Renal cortical epithelial cell (primary cell): ENCODE data around the gene SNX12. TPM values are rescaled to one million over a fixed set of nuclear protein-coding genes. Genes with fewer than 3 reads are reported as not detected.
"Not testable (repeated sequence)": the region's sequence is repeated elsewhere in the genome, so short reads cannot be mapped to it uniquely, and the experiment has no call there.

Experiments used
- DNase-seq: peaks from one replicate; pipeline ENCODE4 v3.0.0-alpha.2; 2011; ENCODE audit warnings: low read depth
- total RNA-seq: library from RNA; depleted of rRNA; stranded (reverse); fragments of >200 nt; gene quantifications from 2 replicates; pipeline ENCODE4 v1.2.3, GENCODE V29; 2014

SNX12 gene
- total RNA-seq, 1 donor from 2014 or later, result 76.5 TPM

DNA sequence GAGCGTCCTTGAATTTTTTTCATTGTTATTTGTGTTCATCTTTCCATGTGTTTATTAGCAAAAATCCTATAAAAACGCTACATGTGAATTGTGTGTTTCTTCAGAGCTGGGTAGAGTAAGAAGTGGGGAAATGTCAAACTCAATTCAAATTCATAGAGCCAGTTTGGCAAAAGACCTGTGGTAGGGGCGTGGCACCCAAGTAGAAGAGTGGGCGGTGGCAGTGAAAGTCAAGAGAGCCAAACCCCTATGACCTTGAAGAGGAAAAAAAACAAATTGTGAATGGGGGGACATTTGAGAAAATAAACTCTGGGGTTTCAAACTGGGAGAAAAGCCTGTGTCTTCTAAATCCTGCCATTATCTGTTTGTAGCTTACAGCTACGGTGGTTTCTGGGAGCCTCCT is 23.1 kb upstream of the SNX12 start:
- no peak for DNase-seq

DNA sequence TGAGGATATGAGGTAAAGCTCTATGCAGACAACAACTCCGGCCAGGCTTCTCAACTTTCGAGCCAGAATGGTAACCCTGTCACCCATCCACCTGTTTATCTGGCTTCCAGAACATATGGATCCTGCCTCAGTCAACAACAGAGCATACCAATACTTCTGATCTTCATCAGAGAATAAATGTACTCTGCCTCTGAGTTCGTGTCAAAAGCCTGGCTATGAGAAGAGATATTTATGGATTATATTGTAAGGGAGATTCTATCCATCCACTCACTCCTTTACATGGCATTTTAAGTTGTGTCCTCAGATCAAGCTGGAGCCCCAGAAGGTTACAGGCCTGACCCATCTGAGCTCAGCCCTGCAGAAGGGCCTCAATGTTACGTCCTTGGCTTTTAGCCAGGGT is 17.8 kb upstream of the SNX12 start:
- DNase-seq, result no peak

DNA sequence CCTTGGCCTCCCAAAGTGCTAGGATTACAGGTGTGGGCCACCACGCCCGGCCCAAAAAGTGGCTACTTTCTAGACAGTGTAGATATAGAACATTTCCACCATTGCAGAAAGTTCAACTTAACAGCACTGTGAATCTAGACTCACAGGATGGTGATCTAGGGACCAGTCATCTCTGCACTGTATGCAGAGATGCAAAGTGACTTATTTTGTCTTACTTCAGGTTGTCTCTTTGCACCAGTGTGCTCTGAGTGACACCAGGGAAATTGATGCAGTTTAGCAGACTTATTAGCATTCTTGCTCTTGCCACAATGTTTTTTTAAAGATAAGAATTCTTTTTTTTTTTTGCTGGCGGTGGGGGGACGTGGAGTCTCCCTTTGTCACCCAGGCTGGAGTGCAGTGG is 14.7 kb upstream of the SNX12 start:
- DNase-seq, result no peak

GRCh38 chrX:71082124-71082647 is 14.1 kb upstream of the SNX12 start:
- no peak for DNase-seq

DNA sequence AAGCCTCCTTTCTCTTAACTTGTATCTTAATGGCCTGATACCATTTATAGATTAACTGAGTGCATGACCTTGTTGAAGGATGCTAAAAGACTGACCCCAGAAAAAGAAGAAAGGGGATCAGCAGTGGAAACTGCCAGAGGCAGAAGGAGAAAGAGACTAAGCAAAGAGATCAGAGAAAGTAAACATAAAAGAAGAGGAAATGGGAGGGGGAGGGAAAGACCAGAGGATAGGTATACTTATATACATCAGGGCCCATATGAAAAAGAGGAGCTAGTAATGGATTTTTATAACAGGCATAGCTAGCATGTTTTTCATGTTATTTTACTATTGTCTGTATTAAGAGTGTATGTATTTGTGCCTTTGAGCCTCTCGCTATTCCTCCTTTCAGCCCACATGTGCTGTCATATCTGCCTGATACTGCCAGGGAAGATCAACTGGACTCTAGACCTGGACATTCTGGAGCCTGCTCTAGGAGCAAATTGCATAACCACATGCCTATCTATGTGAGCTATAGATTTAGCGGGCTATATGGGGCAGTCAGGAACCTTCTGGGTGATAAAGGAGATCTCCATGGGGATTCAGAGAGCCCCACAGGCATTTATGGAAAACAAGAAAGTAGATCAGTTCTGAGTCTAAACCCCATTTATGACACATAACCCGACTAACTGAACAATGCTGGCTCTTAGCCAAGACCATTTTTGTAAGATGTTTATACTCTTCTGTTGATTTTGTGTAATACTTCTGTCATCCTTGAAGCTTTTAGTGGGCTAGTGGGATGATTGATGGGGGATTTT is 13.4 kb upstream of the SNX12 start:
- DNase-seq, result peak; percentile 6

- DNase-seq, result no peak
Observed at GRCh38 chrX:71070531-71070930, 2.4 kb upstream of the SNX12 start.

- peak; percentile 0 for DNase-seq
Observed at GRCh38 chrX:71067712-71068043, 456 bp downstream of the SNX12 start.

DNA sequence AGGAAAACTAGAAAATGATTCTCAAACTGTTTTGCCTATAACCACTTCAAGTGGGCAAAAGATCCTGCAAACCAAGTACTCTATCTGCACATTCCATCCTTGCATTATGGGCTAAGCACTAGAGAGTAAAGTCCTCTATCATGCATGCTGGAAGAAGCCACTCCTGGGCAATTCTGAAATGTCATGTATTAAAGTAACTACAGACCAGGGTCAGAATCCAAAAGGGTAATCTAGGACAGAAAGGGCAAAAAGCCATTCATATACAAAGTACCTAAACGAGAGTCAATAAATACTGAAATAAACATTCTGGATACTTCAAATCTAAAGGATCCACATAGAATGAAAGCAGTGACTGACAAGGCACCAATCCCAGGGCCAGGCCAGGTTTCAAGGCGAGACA is 1.0 kb downstream of the SNX12 start:
- DNase-seq, result no peak

- no peak for DNase-seq
Observed at GRCh38 chrX:71060127-71060526, 8.0 kb downstream of the SNX12 start.

GRCh38 chrX:71057848-71058530 is 10.1 kb downstream of the SNX12 start:
- DNase-seq, result no peak

- DNase-seq, result no peak
Observed at GRCh38 chrX:71056867-71057266, 11.3 kb downstream of the SNX12 start.

GRCh38 chrX:71053217-71053621 is 14.9 kb downstream of the SNX12 start:
- peak; percentile 9 for DNase-seq

- no peak for DNase-seq
Observed at GRCh38 chrX:71052721-71053120, 15.4 kb downstream of the SNX12 start.

DNA sequence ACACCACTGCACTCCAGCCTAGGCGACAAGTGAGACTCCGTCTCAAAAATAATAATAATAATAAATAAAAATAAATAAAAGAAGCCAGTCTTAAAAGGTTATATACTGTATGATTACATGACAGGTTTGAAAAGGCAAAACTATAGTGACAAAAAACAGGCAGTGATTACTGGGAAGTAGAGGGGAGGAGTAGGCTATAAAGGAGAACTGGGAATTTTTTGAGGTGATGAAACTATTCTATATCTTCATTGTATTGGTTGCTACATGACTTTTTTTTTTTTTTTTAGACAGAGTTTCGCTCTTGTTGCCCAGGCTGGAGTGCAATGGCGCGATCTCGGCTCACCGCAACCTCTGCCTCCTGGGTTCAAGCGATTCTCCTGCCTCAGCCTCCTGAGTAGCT is 20.2 kb downstream of the SNX12 start:
- not testable (repeated sequence) for DNase-seq

DNA sequence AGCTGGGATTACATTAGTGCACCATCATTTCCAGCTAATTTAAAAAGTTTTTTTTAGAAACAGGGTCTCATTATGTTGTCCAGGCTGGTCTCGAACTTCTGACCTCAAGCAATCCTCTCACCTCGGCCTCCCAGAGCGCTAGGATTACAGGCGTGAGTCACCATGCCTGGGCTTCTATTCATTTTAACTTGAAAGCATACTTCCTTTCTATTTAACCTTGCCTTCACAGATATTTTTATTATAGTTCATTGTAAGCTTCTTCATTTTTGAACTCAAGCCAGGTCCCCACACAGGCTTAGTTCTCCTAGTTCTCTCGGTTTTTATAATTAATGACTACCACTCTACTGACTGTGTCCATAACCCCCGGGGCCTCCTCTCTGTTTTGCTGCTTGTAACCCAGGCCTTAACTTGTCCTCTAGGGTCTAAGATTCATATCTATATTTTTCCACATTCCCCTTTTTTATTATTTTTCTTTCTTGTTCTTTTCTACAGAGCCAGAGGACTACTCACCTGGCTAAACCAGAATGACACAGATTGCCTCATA is 50.7 kb downstream of the SNX12 start:
- DNase-seq, result no peak

Other genes with a start within 250 kb of the SNX12 start
- gene TEX11, start 159.6 kb downstream of the SNX12 start, total RNA-seq, result 0.05 TPM in 1 of 2 replicates, not detected in the other
- gene SLC7A3, start 137.2 kb downstream of the SNX12 start, total RNA-seq, result not detected in 2 replicates
- gene FOXO4, start 27.5 kb upstream of the SNX12 start, total RNA-seq, result 3.8 and 6.5 TPM in 2 replicates
- gene CXorf65, start 38.4 kb upstream of the SNX12 start, total RNA-seq, result not detected in 2 replicates
- not detected in 2 replicates for gene IL2RG, start 43.2 kb upstream of the SNX12 start, total RNA-seq
- gene MED12, start 50.3 kb upstream of the SNX12 start, total RNA-seq, result 9.6 and 42.5 TPM in 2 replicates
- gene NLGN3, start 76.5 kb upstream of the SNX12 start, total RNA-seq, result 0.15 TPM in 1 of 2 replicates, not detected in the other
- 0.35 and 0.55 TPM in 2 replicates for gene GJB1, start 154.9 kb upstream of the SNX12 start, total RNA-seq
- 11.3 and 25.1 TPM in 2 replicates for gene ZMYM3, start 185.8 kb upstream of the SNX12 start, total RNA-seq
- 409 and 442 TPM in 2 replicates for gene NONO, start 215.3 kb upstream of the SNX12 start, total RNA-seq
- gene ITGB1BP2, start 233.4 kb upstream of the SNX12 start, total RNA-seq, result 0.17 and 1.1 TPM in 2 replicates